HepG2 (cell line): ENCODE results near the gene C9orf78. TPM values are rescaled to one million over a fixed set of nuclear protein-coding genes. Genes with fewer than 3 reads are reported as not detected.

Source experiments
- ATAC-seq: fragments of 200-7000 bp; cut with Tn5 transposase; 3 replicates; pipeline ENCODE4 v1.9.1; 2020; ENCODE audit warnings: mild to moderate bottlenecking, moderate library complexity
- BruUV-seq: library from RNA; stranded (reverse); fragments of 400-500 nt; replicated peaks from 2 replicates; lab custom pipeline; 2021; lab: Mats Ljungman, UMichigan
- CTCF ChIA-PET: fragments of 300-600 bp; formaldehyde crosslinking; extraction: SDS; loops from one replicate; lab custom pipeline; 2021; ENCODE audit warnings: low total read pairs, inconsistent platforms, low intra/inter-chr PET ratio; lab: Yijun Ruan, JAX
- POLR2A ChIA-PET: fragments of 350-600 bp; sonication (Branson Sonifier 250); formaldehyde crosslinking; loops from one replicate; lab custom pipeline; 2020; ENCODE audit warnings: antibody characterized with exemption, inconsistent platforms; lab: Yijun Ruan, JAX
- DNase-seq: peaks from one replicate; pipeline ENCODE4 v3.0.0-alpha.2; 2015; ENCODE audit warnings: low spot score
- FAIRE-seq: peaks from 3 replicates; lab custom pipeline; 2011; peaks lifted over from hg19 to GRCh38; lab: Jason Lieb, UNC
- H2AFZ ChIP-seq: one replicate; pipeline ENCODE4 v1.6.1; 2011; ENCODE audit warnings: low read length, inconsistent platforms
- H3K27ac ChIP-seq: fragments of 300-600 bp; 3 replicates; pipeline ENCODE4 v1.8.0; 2011; ENCODE audit warnings: mixed run types, mild to moderate bottlenecking, mixed read lengths, low read length, inconsistent platforms; ENCODE audit not compliant: insufficient read depth; ENCODE audit errors: extremely low read length
- H3K27me3 ChIP-seq, 2 experiments: fragments of 200-600 bp in 1 of 2; 2 replicates in 1 of 2; 3 replicates in 1 of 2; pipeline versions ENCODE4 v1.6.0 to v1.8.0; 2011; ENCODE audit warnings: low read length in 2 of 2, mild to moderate bottlenecking in 2 of 2, moderate library complexity in 2 of 2, inconsistent platforms in 1 of 2; ENCODE audit not compliant: insufficient read depth in 2 of 2, control insufficient read depth in 1 of 2
- H3K36me3 ChIP-seq, 2 experiments: fragments of 200-600 bp in 1 of 2; replicated peaks in 1 of 2; 2 replicates in 1 of 2; 3 replicates in 1 of 2; pipeline versions ENCODE4 v1.5.1 to v1.8.0; 2011; ENCODE audit warnings: low read length in 2 of 2, inconsistent platforms in 1 of 2; ENCODE audit not compliant: insufficient read depth in 2 of 2, control insufficient read depth in 1 of 2
- H3K4me1 ChIP-seq: 2 replicates; pipeline ENCODE4 v1.5.1; 2012; ENCODE audit warnings: low read length, inconsistent platforms; ENCODE audit not compliant: insufficient read depth
- H3K4me2 ChIP-seq: 2 replicates; pipeline ENCODE4 v1.6.0; 2011; ENCODE audit warnings: low read depth, low read length, inconsistent platforms
- H3K4me3 ChIP-seq, 3 experiments: fragments of 200-600 bp in 1 of 3; sonication (generic), shearing (Covaris generic) in 1 of 3; replicated peaks in 1 of 3; 2 replicates each; pipeline ENCODE4 v1.5.1; 2011 to 2016; ENCODE audit warnings: low read length in 3 of 3, inconsistent platforms in 2 of 3, low read depth in 2 of 3, mild to moderate bottlenecking in 2 of 3, control low read depth in 1 of 3, mixed read lengths in 1 of 3; ENCODE audit not compliant: insufficient read depth in 1 of 3
- H3K79me2 ChIP-seq: one replicate; pipeline ENCODE4 v1.6.1; 2011; ENCODE audit warnings: low read length, inconsistent platforms; ENCODE audit not compliant: insufficient read depth
- H3K9ac ChIP-seq: 2 replicates; pipeline ENCODE4 v1.6.0; 2011; ENCODE audit warnings: mild to moderate bottlenecking, low read depth, low read length, inconsistent platforms; ENCODE audit not compliant: insufficient read depth
- H3K9me3 ChIP-seq: 2 replicates; pipeline ENCODE4 v1.5.1; 2012; ENCODE audit warnings: mild to moderate bottlenecking, low read length
- H4K20me1 ChIP-seq: 2 replicates; pipeline ENCODE4 v1.6.0; 2011; ENCODE audit warnings: inconsistent platforms, mild to moderate bottlenecking, low read length, moderate library complexity; ENCODE audit not compliant: insufficient read depth
- CBFB ChIP-seq: sonication (generic); formaldehyde crosslinking; IDR thresholded peaks from 2 replicates; pipeline ENCODE4 v1.4.0; 2020; ENCODE audit warnings: missing genetic modification reagents
- FOXC1 ChIP-seq: sonication (generic); formaldehyde crosslinking; IDR thresholded peaks from 2 replicates; pipeline ENCODE4 v1.8.0; 2022; ENCODE audit warnings: mild to moderate bottlenecking, missing genetic modification reagents, borderline replicate concordance
- IRX3 ChIP-seq: sonication (generic); formaldehyde crosslinking; IDR thresholded peaks from 2 replicates; pipeline ENCODE4 v1.8.1; 2023; ENCODE audit warnings: mild to moderate bottlenecking, low read depth, missing genetic modification reagents, borderline replicate concordance
- KLF6 ChIP-seq: IDR thresholded peaks from 2 replicates; pipeline ENCODE4 v1.8.0; 2016; ENCODE audit warnings: missing biosample characterization, missing genetic modification reagents
- MYC ChIP-seq: sonication (generic); formaldehyde crosslinking; IDR thresholded peaks from 2 replicates; pipeline ENCODE4 v1.9.0; 2021; ENCODE audit warnings: missing genetic modification reagents, borderline replicate concordance
- RFX1 ChIP-seq: fragments of 450-650 bp; IDR thresholded peaks from 2 replicates; pipeline ENCODE4 v1.6.1; 2017
- RFXANK ChIP-seq: IDR thresholded peaks from 2 replicates; pipeline ENCODE4 v1.6.1; 2016
- ZNF724P ChIP-seq: sonication (generic); formaldehyde crosslinking; IDR thresholded peaks from 2 replicates; pipeline ENCODE4 v1.8.0; 2022; ENCODE audit warnings: missing genetic modification reagents, borderline replicate concordance
- WGBS: methylation state at CpG from one replicate; pipeline ENCODE4 v1.1.6; 2017; ENCODE audit warnings: low lambda C conversion rate; 5-methylcytosine and 5-hydroxymethylcytosine counted together
- in situ Hi-C: cut with HindIII; loops from 2 replicates; pipeline ENCODE4 v1.10.0; 2017; ENCODE audit warnings: low pct_unique_long_range_greater_than_20kb; ENCODE audit not compliant: extremely low pct_ligation_motif_present
- intact Hi-C: fragments of 100-400 bp; cut with micrococcal nuclease; formaldehyde crosslinking; loops from one replicate; pipeline ENCODE4 v1.10.0; 2022; ENCODE audit not compliant: unreplicated experiment
- polyA plus RNA-seq, 8 experiments: library from polyadenylated mRNA; depleted of rRNA in 3 of 8; stranded (reverse) in 7 of 8; unstranded in 1 of 8; fragments of >200 nt; fragmentation: Illumina TruSeq in 4 of 8; extraction: Trizol in 4 of 8; gene quantifications; 2 replicates each; pipeline versions ENCODE4 v1.2.1 to v1.2.3, GENCODE V29; 2011 to 2016; ENCODE audit warnings: low read depth in 4 of 8, missing spikeins in 1 of 8, mixed read lengths in 1 of 8; ENCODE audit not compliant: insufficient read depth in 1 of 8
- total RNA-seq, 5 experiments: library from RNA; depleted of rRNA; stranded (reverse); fragments of >200 nt; fragmentation: Illumina TruSeq; extraction: Trizol; gene quantifications; 2 replicates each; pipeline ENCODE4 v1.2.3, GENCODE V29; 2016; ENCODE audit warnings: low read depth in 1 of 5
- TF ChIP-seq, protein P1 (sequence below): sonication (generic); formaldehyde crosslinking; IDR thresholded peaks from 2 replicates; pipeline ENCODE4 v1.5.0; 2020; ENCODE audit warnings: mild to moderate bottlenecking, missing genetic modification reagents, borderline replicate concordance
- TF ChIP-seq, protein P2 (sequence below): sonication (generic); formaldehyde crosslinking; IDR thresholded peaks from 2 replicates; pipeline ENCODE4 v1.8.0; 2022; ENCODE audit warnings: missing genetic modification reagents, low read depth, mild to moderate bottlenecking, borderline replicate concordance
- TF ChIP-seq, protein P3 (sequence below): IDR thresholded peaks from 2 replicates; pipeline ENCODE4 v1.6.1; 2016; ENCODE audit warnings: control low read depth
- TF ChIP-seq, protein P4 (sequence below): sonication (generic); formaldehyde crosslinking; IDR thresholded peaks from 2 replicates; pipeline ENCODE4 v1.8.0; 2022; ENCODE audit warnings: missing genetic modification reagents, mild to moderate bottlenecking, moderate library complexity, borderline replicate concordance

The C9orf78 gene
- total and polyA plus RNA-seq, 2 of the 13 experiments (the other 11 are each of a cell fraction or from before 2014, with no cell fraction given) = 18.4 to 35.5 TPM

DNA sequence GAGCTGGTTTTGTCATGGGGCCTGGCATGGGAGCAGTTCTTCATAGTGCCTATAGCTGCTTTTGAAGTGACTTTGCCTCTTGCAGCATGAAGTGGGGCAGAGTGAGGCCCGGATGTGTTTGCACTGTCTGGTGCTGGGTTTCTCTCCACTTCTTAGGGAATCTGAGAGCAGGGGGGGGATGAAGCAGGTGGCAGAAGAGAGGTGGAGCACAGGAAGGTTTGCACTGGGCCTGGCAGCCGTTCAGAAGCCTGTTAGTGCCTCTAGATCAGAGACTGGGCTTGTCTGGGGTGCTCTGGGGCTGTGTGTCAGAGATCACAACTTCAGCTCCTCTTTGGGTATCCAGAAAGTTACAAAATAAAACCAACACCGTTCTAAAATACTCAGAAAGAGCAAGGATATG is 18.5 kb upstream of the C9orf78 start (continued):
- TF ChIP-seq, protein P1, sequence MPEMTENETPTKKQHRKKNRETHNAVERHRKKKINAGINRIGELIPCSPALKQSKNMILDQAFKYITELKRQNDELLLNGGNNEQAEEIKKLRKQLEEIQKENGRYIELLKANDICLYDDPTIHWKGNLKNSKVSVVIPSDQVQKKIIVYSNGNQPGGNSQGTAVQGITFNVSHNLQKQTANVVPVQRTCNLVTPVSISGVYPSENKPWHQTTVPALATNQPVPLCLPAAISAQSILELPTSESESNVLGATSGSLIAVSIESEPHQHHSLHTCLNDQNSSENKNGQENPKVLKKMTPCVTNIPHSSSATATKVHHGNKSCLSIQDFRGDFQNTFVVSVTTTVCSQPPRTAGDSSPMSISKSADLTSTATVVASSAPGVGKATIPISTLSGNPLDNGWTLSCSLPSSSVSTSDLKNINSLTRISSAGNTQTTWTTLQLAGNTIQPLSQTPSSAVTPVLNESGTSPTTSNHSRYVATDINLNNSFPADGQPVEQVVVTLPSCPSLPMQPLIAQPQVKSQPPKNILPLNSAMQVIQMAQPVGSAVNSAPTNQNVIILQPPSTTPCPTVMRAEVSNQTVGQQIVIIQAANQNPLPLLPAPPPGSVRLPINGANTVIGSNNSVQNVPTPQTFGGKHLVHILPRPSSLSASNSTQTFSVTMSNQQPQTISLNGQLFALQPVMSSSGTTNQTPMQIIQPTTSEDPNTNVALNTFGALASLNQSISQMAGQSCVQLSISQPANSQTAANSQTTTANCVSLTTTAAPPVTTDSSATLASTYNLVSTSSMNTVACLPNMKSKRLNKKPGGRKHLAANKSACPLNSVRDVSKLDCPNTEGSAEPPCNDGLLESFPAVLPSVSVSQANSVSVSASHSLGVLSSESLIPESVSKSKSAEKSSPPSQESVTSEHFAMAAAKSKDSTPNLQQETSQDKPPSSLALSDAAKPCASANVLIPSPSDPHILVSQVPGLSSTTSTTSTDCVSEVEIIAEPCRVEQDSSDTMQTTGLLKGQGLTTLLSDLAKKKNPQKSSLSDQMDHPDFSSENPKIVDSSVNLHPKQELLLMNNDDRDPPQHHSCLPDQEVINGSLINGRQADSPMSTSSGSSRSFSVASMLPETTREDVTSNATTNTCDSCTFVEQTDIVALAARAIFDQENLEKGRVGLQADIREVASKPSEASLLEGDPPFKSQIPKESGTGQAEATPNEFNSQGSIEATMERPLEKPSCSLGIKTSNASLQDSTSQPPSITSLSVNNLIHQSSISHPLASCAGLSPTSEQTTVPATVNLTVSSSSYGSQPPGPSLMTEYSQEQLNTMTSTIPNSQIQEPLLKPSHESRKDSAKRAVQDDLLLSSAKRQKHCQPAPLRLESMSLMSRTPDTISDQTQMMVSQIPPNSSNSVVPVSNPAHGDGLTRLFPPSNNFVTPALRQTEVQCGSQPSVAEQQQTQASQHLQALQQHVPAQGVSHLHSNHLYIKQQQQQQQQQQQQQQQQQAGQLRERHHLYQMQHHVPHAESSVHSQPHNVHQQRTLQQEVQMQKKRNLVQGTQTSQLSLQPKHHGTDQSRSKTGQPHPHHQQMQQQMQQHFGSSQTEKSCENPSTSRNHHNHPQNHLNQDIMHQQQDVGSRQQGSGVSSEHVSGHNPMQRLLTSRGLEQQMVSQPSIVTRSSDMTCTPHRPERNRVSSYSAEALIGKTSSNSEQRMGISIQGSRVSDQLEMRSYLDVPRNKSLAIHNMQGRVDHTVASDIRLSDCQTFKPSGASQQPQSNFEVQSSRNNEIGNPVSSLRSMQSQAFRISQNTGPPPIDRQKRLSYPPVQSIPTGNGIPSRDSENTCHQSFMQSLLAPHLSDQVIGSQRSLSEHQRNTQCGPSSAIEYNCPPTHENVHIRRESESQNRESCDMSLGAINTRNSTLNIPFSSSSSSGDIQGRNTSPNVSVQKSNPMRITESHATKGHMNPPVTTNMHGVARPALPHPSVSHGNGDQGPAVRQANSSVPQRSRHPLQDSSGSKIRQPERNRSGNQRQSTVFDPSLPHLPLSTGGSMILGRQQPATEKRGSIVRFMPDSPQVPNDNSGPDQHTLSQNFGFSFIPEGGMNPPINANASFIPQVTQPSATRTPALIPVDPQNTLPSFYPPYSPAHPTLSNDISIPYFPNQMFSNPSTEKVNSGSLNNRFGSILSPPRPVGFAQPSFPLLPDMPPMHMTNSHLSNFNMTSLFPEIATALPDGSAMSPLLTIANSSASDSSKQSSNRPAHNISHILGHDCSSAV (CRISPR knock-in tag) = no peak
- TF ChIP-seq RFX1 (no peak), IRX3 (CRISPR knock-in tag) (no peak)
- TF ChIP-seq, protein P2, sequence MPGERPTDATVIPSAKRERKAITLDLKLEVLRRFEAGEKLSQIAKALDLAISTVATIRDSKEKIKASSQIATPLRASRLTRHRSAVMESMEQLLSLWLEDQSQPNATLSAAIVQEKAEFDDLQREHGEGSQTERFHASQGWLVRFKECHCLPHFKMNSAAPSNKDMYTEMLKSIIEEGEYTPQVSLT (CRISPR knock-in tag) = no peak
- TF ChIP-seq, all 625 proteins: peak for 0

DNA sequence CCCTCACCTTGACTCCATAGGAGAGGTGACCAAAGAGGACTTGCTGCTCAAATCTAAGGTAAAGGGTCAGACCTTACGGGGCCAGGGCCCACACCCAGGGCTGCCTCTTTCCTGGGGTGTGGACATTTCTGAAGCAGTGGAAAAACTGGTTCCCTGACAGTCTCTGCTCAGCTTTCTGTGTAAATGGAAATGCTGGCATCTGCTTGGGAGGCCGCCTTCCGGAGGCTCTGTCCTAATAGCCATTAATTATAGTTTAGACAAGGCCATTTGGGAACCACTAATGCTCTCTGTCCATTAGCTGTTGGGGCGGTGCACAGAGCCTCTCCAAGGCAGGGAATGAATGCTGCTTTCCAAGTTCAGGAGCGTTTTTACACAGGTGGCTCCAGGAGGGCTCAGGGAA is 17.5 kb upstream of the C9orf78 start:
- in situ Hi-C loops (no loop called here), intact Hi-C loops (no loop called here)
- H3K79me2 ChIP-seq = no peaks in the 10 kb centered on the region
- BruUV-seq = no TSS peak
- no peak overlapping the region for H2AFZ ChIP-seq
- H3K36me3 ChIP-seq = peaks cover 3 to 16% of the 10 kb centered on the region in 2 experiments; a peak in 3 of 5 replicates
- POLR2A ChIA-PET = no interaction called here
- FAIRE-seq = no peak
- H4K20me1 ChIP-seq = no peaks in the 10 kb centered on the region
- DNase-seq = no peak
- no peaks in the 10 kb centered on the region for H3K27me3 ChIP-seq
- WGBS = 81% methylated on average over 3 of the region's 5 CpGs
- H3K9me3 ChIP-seq = no peaks in the 10 kb centered on the region
- H3K9ac ChIP-seq = no peak overlapping the region
- H3K27ac ChIP-seq = no peak overlapping the region
- no peak overlapping the region for H3K4me3 ChIP-seq
- CTCF ChIA-PET = no interaction called here
- no peaks in the 10 kb centered on the region for H3K4me1 ChIP-seq
- no peak for ATAC-seq
- no peak overlapping the region for H3K4me2 ChIP-seq
- TF ChIP-seq CBFB (CRISPR knock-in tag) (no peak), KLF6 (CRISPR knock-in tag) (no peak), ZNF724P (CRISPR knock-in tag) (no peak), RFXANK (CRISPR knock-in tag) (no peak), MYC (CRISPR knock-in tag) (no peak), FOXC1 (CRISPR knock-in tag) (no peak)
- TF ChIP-seq, protein P3, sequence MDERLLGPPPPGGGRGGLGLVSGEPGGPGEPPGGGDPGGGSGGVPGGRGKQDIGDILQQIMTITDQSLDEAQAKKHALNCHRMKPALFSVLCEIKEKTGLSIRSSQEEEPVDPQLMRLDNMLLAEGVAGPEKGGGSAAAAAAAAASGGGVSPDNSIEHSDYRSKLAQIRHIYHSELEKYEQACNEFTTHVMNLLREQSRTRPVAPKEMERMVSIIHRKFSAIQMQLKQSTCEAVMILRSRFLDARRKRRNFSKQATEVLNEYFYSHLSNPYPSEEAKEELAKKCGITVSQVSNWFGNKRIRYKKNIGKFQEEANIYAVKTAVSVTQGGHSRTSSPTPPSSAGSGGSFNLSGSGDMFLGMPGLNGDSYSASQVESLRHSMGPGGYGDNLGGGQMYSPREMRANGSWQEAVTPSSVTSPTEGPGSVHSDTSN (CRISPR knock-in tag) = no peak
- TF ChIP-seq, protein P4, sequence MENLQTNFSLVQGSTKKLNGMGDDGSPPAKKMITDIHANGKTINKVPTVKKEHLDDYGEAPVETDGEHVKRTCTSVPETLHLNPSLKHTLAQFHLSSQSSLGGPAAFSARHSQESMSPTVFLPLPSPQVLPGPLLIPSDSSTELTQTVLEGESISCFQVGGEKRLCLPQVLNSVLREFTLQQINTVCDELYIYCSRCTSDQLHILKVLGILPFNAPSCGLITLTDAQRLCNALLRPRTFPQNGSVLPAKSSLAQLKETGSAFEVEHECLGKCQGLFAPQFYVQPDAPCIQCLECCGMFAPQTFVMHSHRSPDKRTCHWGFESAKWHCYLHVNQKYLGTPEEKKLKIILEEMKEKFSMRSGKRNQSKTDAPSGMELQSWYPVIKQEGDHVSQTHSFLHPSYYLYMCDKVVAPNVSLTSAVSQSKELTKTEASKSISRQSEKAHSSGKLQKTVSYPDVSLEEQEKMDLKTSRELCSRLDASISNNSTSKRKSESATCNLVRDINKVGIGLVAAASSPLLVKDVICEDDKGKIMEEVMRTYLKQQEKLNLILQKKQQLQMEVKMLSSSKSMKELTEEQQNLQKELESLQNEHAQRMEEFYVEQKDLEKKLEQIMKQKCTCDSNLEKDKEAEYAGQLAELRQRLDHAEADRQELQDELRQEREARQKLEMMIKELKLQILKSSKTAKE (CRISPR knock-in tag) = no peak
